B cell (primary cell): ENCODE measurements around the gene COL4A5. TPM values are rescaled to one million over a fixed set of nuclear protein-coding genes. Genes with fewer than 3 reads are reported as not detected.

Experiments
- ATAC-seq: fragments of 200-7000 bp; cut with Tn5 transposase; one replicate; pipeline ENCODE4 v1.10.0; 2021; ENCODE audit warnings: low read depth, mild to moderate bottlenecking, moderate number of reproducible peaks, moderate library complexity
- CTCF ChIA-PET: fragments of 350-600 bp; sonication (Branson Sonifier 250); formaldehyde crosslinking; loops from one replicate; lab custom pipeline; 2021; ENCODE audit warnings: antibody characterized with exemption, inconsistent platforms; lab: Charles Lee
- POLR2A ChIA-PET: fragments of 350-600 bp; sonication (Branson Sonifier 250); formaldehyde crosslinking; loops from one replicate; lab custom pipeline; 2021; ENCODE audit warnings: antibody characterized with exemption; lab: Charles Lee
- DNase-seq: peaks from one replicate; pipeline ENCODE4 v3.0.0; 2013
- H2AFZ ChIP-seq: 2 replicates; pipeline ENCODE4 v1.6.1; 2012; ENCODE audit warnings: mild to moderate bottlenecking, low read depth, low read length; ENCODE audit not compliant: insufficient read depth, poor library complexity, severe bottlenecking
- H3K27ac ChIP-seq, 2 donors: 1 replicate in 1 of 2; 2 replicates in 1 of 2; pipeline ENCODE4 v1.5.1; 2012 to 2013; ENCODE audit warnings: low read length in 2 of 2, mild to moderate bottlenecking in 2 of 2, moderate library complexity in 1 of 2
- H3K27me3 ChIP-seq, 4 experiments: fragments of 200-600 bp in 1 of 4; sonication (generic) in 1 of 4; replicated peaks in 1 of 4; 1 replicate in 2 of 4; 2 replicates in 2 of 4; pipeline versions ENCODE4 v1.6.1 to v1.7.0; 2013 to 2016; ENCODE audit warnings: low read length in 3 of 4, mild to moderate bottlenecking in 2 of 4, mixed read lengths in 1 of 4, moderate library complexity in 1 of 4; ENCODE audit not compliant: insufficient read depth in 4 of 4, control insufficient read depth in 3 of 4; ENCODE audit errors: control extremely low read depth in 1 of 4
- H3K36me3 ChIP-seq, 2 experiments: replicated peaks in 1 of 2; 1 replicate in 1 of 2; 2 replicates in 1 of 2; pipeline versions ENCODE4 v1.6.1 to v1.7.1; 2013; ENCODE audit warnings: low read length in 1 of 2; ENCODE audit not compliant: insufficient read depth in 2 of 2, control insufficient read depth in 1 of 2; ENCODE audit errors: control extremely low read depth in 1 of 2, extremely low read depth in 1 of 2
- H3K4me1 ChIP-seq, 2 donors: fragments of 200-600 bp in 1 of 2; sonication (generic) in 1 of 2; 1 replicate in 1 of 2; 2 replicates in 1 of 2; pipeline versions ENCODE4 v1.5.1 to v1.6.1; 2013 to 2017; ENCODE audit warnings: low read length in 2 of 2; ENCODE audit not compliant: control insufficient read depth in 2 of 2, insufficient read depth in 2 of 2
- H3K4me2 ChIP-seq: replicated peaks from 2 replicates; pipeline ENCODE3; 2012; ENCODE audit warnings: mild to moderate bottlenecking, low read depth, low read length; ENCODE audit not compliant: poor library complexity, severe bottlenecking
- H3K4me3 ChIP-seq, 5 experiments: fragments of 200-600 bp in 1 of 5; sonication (generic) in 1 of 5; 1 replicate in 3 of 5; 2 replicates in 2 of 5; pipeline versions ENCODE4 v1.5.1 to v1.7.0; 2011 to 2016; ENCODE audit warnings: low read length in 4 of 5, mild to moderate bottlenecking in 4 of 5, low read depth in 2 of 5, control low read depth in 1 of 5, moderate library complexity in 1 of 5; ENCODE audit not compliant: insufficient read depth in 1 of 5; ENCODE audit errors: control extremely low read depth in 1 of 5, extremely low read depth in 1 of 5
- H3K79me2 ChIP-seq: fragments of 200-600 bp; sonication (generic); one replicate; pipeline ENCODE4 v1.6.0; 2016; ENCODE audit warnings: low read length; ENCODE audit not compliant: control insufficient read depth, insufficient read depth
- H3K9ac ChIP-seq: fragments of 200-600 bp; sonication (generic); 2 replicates; pipeline ENCODE4 v1.6.1; 2017; ENCODE audit warnings: mild to moderate bottlenecking, low read length, moderate library complexity
- H3K9me3 ChIP-seq, 3 donors: one replicate each; pipeline versions ENCODE4 v1.6.1 to v1.7.1; 2013; ENCODE audit warnings: low read length in 2 of 3; ENCODE audit not compliant: control insufficient read depth in 2 of 3, insufficient read depth in 1 of 3; ENCODE audit errors: control extremely low read depth in 1 of 3
- H4K20me1 ChIP-seq: 2 replicates; pipeline ENCODE4 v1.6.0; 2012; ENCODE audit warnings: mild to moderate bottlenecking, low read length; ENCODE audit not compliant: insufficient read depth, control insufficient read depth, poor library complexity, severe bottlenecking
- H3K27ac Mint-ChIP-seq: one replicate; pipeline ENCODE4 v1.8.0; 2021; ENCODE audit warnings: mixed read lengths
- H3K27me3 Mint-ChIP-seq: one replicate; pipeline ENCODE4 v1.8.0; 2021; ENCODE audit warnings: mixed read lengths
- H3K4me1 Mint-ChIP-seq: one replicate; pipeline ENCODE4 v1.8.0; 2021; ENCODE audit warnings: mixed read lengths
- H3K4me3 Mint-ChIP-seq: one replicate; pipeline ENCODE4 v1.8.0; 2021; ENCODE audit warnings: mixed read lengths
- H3K9me3 Mint-ChIP-seq: one replicate; pipeline ENCODE4 v1.8.0; 2022; ENCODE audit warnings: mixed read lengths; ENCODE audit not compliant: insufficient read depth
- CTCF ChIP-seq: fragments of 200-600 bp; IDR thresholded peaks from one replicate; pipeline ENCODE4 v1.8.0; 2022; ENCODE audit warnings: antibody characterized with exemption, mild to moderate bottlenecking
- EZH2 ChIP-seq: IDR thresholded peaks from 2 replicates; pipeline ENCODE4 v1.6.1; 2012; ENCODE audit warnings: borderline replicate concordance, low read depth, mild to moderate bottlenecking, moderate library complexity, low read length; ENCODE audit not compliant: insufficient read depth, poor library complexity, severe bottlenecking
- WGBS: methylation state at CpG from one replicate; pipeline ENCODE4 v1.1.5; 2013; ENCODE audit warnings: missing lambda C conversion rate; ENCODE audit not compliant: insufficient coverage; 5-methylcytosine and 5-hydroxymethylcytosine counted together
- intact Hi-C: fragments of 100-400 bp; cut with micrococcal nuclease; formaldehyde crosslinking; loops from one replicate; pipeline ENCODE4 v1.10.0; 2022
- polyA plus RNA-seq: library from polyadenylated mRNA; depleted of rRNA; stranded (reverse); fragments of >200 nt; gene quantifications from 2 replicates; pipeline ENCODE4 v1.2.3, GENCODE V29; 2012
- total RNA-seq, 2 donors: library from RNA; stranded (reverse); fragments of 120-200 nt in 1 of 2; gene quantifications; 1 replicate in 1 of 2; 2 replicates in 1 of 2; pipeline versions ENCODE4 v1.2.3 to v1.2.4, GENCODE V29; 2013 to 2022

The COL4A5 gene
- total and polyA plus RNA-seq, 2 donors (not counting 1 experiment from before 2014, with no cell fraction given) = not detected

GRCh38 chrX:108412783-108413182 lies 26.9 kb upstream of the COL4A5 start:
- Histone ChIP-seq H3K4me3 (no peak overlapping the region), H3K9me3 (no peaks in the 10 kb centered on the region), H3K27ac (no peak overlapping the region), H3K27me3 (peaks cover 0 to 2% (median 0%) of the 10 kb centered on the region in 4 experiments), H3K9ac (no peak overlapping the region), H3K36me3 (no peaks in the 10 kb centered on the region), H3K79me2 (no peaks in the 10 kb centered on the region), H3K4me2 (no peak overlapping the region), H2AFZ (no peak overlapping the region), H3K4me1 (no peaks in the 10 kb centered on the region), H4K20me1 (no peaks in the 10 kb centered on the region)
- no peaks in the 10 kb centered on the region for H3K9me3 Mint-ChIP-seq
- H3K27ac Mint-ChIP-seq = no peak overlapping the region
- H3K4me3 Mint-ChIP-seq = no peak overlapping the region
- intact Hi-C loops = no loop called here
- POLR2A ChIA-PET = no interaction called here
- no peaks in the 10 kb centered on the region for H3K4me1 Mint-ChIP-seq
- ATAC-seq (no peak), DNase-seq (no peak)
- CTCF ChIA-PET = no interaction called here
- no peaks in the 10 kb centered on the region for H3K27me3 Mint-ChIP-seq
- TF ChIP-seq EZH2 = no peak
- no peak for TF ChIP-seq CTCF

- DNase-seq = no peak
- CTCF ChIA-PET = no interaction called here
- Mint-ChIP-seq H3K9me3 (no peaks in the 10 kb centered on the region), H3K4me3 (no peak overlapping the region), H3K27me3 (no peaks in the 10 kb centered on the region), H3K27ac (no peak overlapping the region), H3K4me1 (no peaks in the 10 kb centered on the region)
- no CpG with 5 or more reads among the region's 1 CpG for WGBS
- Histone ChIP-seq H2AFZ (no peak overlapping the region), H3K9ac (no peak overlapping the region), H3K27ac (no peak overlapping the region), H3K36me3 (no peaks in the 10 kb centered on the region), H3K9me3 (no peaks in the 10 kb centered on the region), H3K4me3 (no peak overlapping the region), H3K27me3 (peaks cover 0 to 2% (median 0%) of the 10 kb centered on the region in 4 experiments), H3K79me2 (no peaks in the 10 kb centered on the region), H3K4me1 (no peaks in the 10 kb centered on the region), H4K20me1 (no peaks in the 10 kb centered on the region), H3K4me2 (no peak overlapping the region)
- ATAC-seq = no peak
- no peak for TF ChIP-seq CTCF
- TF ChIP-seq EZH2 = no peak
- intact Hi-C loops = no loop called here
- POLR2A ChIA-PET = no interaction called here
Measured at GRCh38 chrX:108415146-108415545, 24.5 kb upstream of the COL4A5 start.
